T-helper 2 cell (primary cell): Measurements from ENCODE around the gene ZNF79.

ENCODE experiments used
- DNase-seq, 5 experiments: peaks; one replicate each; pipeline versions ENCODE4 v3.0.0 to v3.0.0-alpha.2; 2012 to 2022

ZNF79 gene

DNA sequence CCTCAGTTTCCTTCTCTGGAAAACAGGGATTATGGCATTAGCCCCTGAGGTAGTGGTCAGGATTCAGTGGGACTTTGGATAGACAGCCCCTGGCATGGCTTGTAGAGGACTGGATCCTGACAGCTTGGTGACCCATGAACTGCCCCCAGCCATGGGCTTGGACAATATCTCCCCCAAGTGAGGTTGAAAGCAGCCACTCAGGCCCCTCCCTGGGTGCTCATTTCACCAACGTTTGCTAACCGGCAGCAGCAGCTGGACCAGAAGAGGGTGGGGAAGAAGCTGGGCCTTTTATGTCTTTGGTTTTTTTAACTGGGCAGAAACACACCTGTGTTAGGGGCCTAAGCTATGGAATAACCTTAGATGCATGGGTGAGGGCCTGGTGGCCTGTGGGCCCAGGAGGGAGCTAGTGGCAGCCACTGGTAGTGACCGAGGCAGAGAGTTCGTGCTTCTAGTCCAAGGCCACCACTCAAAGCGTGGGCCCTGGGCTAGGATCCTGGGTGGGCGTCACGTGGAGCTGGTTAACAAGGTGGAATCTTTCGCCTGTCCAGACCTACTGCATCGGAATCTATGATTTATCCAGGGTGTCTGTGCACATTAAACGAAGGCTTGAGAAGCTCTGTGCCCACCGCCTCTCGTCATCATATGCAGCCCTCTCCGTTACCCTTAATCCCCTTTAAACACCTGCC, 25.3 kb upstream of the ZNF79 start:
- DNase-seq, result no peak

DNA sequence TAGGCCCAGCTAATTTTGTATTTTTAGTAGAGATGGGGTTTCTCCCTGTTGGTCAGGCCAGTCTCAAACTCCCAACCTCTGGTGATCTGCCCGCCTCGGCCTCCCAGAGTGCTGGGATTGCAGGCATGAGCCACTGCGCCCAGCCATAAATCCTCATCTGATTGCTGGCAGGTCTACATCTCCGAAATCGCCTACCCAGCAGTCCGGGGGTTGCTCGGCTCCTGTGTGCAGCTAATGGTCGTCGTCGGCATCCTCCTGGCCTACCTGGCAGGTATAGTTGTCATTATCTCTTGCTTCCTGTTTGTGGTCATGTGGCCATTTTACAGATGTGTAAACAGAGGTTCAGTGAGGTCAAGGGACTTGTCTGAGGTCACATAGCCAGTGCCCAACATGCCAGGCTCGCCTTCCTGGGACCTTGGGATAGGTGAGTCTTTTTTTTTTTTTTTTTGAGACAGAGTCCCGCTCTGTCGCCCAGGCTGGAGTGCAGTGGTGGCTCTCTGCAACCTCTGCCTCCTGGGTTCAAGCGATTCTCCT, 24.4 kb upstream of the ZNF79 start:
- DNase-seq, result no peak

DNA sequence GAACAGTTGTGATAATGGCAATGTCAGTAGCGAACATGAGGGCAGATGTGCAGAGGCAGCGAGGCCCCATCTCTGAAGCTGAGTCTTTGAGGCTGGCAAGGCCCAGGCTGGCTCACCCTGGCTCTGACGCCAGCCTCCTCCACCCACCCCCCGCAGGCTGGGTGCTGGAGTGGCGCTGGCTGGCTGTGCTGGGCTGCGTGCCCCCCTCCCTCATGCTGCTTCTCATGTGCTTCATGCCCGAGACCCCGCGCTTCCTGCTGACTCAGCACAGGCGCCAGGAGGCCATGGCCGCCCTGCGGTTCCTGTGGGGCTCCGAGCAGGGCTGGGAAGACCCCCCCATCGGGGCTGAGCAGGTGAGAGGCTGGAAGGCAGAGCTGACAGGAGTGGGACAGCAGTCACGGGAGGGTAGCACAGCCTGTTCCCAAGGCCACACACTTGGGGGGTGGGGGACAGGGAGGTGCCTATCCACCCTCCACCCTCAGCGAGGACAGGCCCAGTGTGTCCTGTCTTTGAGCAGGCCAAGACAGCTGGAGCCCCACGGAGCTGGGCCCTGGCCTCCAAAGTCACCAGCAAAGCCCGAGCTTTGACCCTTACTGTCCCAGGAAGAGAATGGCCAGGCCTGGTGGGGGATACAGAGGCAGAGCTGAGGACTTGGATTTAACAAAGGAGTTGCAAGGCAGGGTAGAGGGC, 21.6 kb upstream of the ZNF79 start:
- no peak for DNase-seq

DNA sequence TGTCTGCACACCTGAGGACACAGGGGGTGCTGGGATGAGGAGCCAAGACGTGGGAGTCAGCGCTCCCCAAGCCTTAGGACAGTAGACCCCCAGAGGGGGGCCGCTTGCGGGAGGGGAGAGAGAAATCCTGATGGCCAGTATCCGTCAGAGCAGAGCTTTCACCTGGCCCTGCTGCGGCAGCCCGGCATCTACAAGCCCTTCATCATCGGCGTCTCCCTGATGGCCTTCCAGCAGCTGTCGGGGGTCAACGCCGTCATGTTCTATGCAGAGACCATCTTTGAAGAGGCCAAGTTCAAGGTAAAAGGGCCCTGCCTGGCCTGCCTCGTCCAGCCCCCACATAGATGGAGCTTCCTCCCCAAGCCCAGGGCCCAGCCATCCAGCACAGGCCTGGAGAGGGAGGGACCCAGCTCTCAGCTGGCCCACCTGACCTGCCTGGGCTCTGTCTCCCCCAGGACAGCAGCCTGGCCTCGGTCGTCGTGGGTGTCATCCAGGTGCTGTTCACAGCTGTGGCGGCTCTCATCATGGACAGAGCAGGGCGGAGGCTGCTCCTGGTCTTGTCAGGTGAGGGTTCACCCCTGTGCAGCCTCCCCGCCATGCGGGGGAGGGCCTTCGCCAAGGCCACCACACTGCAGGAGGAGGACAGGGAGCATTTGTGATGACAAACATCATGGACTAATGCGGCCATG, 20.5 kb upstream of the ZNF79 start:
- DNase-seq, result no peak

DNA sequence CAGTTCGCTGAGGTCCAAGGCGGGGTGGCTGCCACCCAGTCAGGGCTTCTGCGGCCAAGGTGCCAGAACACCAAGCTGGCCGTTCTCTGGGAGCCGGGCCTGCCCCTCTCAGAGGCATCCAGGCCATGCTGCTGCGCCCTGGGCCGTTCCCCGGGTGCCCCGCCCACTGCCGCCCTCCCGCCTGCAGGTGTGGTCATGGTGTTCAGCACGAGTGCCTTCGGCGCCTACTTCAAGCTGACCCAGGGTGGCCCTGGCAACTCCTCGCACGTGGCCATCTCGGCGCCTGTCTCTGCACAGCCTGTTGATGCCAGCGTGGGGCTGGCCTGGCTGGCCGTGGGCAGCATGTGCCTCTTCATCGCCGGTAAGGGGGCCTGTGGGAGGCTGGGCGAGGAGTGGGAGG, 19.6 kb upstream of the ZNF79 start:
- DNase-seq, result no peak

DNA sequence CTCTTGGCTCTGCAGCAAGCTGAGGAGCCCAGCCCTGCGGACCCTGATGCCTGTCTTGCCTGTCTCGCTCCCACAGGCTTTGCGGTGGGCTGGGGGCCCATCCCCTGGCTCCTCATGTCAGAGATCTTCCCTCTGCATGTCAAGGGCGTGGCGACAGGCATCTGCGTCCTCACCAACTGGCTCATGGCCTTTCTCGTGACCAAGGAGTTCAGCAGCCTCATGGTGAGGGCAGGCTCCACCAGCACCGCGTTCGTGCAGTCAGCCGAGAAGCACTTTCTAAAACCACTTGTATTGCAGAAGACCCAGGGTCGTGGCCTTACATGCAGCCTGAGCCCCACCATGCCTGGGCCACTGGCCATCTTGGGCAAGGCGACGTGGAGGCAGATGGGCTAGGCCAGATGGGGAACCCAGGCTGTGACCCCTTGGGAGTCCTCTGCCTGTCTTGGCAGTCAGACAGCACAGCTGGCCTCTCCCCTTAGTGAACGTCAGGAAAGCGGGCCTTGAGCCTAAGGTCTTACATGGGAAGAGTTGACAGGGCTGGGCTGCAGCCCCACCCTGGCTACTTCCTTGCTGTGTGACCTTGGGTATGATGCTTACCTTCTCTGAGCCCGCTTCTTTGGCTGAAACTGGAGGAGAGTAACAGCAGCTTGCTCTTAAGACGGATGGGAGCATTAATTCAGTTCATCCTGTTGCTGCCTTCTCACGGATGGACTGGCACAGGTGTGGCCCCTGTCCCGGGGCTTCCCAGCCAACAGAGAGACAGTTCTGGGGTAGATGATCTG, 18.6 kb upstream of the ZNF79 start:
- no peak for DNase-seq

DNA sequence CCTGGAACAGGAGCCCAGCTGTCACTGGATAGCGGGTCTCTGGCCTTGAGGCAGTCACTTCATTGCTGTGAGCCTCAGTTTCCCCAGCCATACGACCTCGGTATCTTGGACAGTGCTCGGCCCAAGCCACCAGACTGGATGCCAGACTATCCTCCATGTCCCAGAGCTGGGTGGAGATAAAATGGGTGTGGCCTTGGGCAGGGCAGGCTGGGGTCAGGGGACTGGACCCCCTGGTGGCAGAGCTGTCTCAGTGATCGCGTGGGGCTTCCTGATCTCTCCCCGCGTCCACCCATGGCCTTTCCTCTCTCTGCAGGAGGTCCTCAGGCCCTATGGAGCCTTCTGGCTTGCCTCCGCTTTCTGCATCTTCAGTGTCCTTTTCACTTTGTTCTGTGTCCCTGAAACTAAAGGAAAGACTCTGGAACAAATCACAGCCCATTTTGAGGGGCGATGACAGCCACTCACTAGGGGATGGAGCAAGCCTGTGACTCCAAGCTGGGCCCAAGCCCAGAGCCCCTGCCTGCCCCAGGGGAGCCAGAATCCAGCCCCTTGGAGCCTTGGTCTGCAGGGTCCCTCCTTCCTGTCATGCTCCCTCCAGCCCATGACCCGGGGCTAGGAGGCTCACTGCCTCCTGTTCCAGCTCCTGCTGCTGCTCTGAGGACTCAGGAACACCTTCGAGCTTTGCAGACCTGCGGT, 17.2 kb upstream of the ZNF79 start:
- no peak for DNase-seq

DNA sequence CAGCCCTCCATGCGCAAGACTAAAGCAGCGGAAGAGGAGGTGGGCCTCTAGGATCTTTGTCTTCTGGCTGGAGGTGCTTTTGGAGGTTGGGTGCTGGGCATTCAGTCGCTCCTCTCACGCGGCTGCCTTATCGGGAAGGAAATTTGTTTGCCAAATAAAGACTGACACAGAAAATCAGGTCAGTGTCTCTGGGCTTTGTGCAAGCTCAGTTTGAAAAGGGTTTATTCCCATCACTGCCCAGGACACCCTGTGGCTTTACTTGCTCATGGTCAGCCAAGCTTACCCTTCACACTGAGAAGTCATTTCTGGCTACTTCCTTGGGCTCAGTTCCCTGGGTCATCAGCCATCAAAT, 16.7 kb upstream of the ZNF79 start:
- no peak for DNase-seq

DNA sequence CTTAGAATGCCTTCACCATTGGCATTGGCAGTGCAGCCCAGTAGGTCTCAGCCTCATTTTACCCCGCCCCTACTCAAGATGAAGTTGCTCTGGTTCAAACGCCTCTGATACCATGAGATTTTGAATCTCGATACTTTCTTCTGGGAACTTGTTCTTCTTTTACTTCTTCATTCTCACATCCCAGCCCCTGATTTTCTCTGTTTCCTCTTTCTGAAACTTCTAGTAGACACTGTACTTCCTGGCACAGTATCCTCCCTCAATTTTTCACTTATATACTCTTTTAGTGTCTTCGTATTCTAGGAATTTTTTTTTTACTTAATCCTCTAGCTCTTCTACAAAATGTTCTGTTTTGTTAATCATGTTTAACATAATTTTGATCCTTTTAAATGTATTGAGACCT, 13.1 kb upstream of the ZNF79 start:
- no peak for DNase-seq

DNA sequence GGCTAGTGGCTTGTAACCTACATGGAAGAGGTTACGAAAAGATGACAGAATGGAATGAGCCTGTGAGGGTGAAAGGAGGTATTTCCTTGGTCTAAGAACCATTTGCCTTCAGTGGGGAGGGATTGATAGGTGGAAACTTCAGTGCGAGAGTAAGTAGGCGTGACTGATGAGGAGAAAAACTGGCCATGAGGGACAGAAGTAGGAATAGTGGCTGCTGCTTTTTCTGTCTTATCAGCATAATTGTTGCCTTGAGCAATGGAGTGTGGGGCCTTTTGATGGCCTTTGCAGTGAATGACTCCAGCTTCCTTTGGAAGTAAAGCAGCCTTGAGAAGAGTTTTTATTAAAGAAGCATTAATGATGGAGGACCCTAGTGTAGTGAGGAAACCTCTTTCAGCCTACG, 9.0 kb upstream of the ZNF79 start:
- no peak for DNase-seq

DNA sequence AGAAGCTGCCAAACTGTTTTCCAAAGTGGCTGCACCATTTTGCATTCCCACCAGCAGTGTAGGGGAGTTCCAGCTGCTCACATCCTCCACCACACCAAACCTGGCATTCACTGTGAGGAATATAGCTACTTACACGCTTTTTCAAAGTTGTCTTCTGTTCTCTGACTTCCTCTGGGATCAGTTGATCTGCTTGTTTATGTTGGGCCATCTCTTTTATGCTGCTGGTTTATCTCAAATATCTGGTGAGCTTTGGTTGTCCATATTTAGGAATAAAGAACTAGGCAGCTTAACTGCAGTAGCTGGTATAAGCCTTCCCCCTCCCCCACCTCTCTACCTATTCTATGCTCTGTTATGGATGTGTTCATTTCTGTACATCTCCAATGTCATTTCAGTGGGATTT, 8.5 kb upstream of the ZNF79 start:
- DNase-seq, result no peak

DNA sequence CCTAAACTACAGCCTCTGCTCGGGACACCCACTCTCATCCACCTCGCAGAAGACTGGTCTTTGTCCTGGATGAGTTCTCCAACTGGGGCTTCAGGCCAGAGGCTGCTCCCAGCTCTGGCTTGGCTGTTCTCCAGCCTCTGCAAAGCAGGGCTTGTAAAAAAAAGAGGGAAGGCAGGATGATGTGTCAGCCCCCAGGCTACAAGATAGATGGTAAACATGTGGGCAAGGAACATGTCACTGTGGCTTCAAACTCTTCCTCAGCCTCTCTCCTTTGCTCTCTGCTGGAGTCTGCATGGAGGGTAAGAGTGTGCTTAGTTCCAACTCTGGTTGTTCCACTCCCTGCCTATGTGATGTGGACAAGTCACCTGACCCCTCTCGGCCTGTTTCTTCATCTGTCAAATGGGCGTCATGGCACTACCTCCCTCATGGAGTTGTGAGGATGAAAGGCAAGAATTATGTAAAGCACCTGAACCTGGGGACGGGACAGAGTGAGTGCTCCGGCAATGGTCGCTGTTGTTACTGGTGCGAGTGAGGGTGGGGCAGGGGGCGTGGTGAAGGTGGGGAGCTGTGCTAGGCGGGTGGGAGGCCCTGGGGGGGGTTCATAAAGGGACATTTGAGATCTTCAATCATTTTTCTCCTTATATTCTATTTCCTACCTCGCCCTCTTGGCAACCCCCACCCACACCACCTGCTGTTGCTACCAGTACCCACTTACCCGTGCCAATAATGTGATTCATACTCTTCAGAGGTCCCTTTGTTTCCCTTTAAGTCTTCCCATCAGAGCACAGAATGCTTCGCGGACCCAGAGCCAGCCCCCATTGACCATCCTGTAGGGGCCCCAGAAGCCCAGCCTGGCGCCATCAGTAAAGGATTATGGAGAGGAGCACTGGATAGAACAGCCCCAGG, 6.8 kb upstream of the ZNF79 start:
- no peak for DNase-seq

DNA sequence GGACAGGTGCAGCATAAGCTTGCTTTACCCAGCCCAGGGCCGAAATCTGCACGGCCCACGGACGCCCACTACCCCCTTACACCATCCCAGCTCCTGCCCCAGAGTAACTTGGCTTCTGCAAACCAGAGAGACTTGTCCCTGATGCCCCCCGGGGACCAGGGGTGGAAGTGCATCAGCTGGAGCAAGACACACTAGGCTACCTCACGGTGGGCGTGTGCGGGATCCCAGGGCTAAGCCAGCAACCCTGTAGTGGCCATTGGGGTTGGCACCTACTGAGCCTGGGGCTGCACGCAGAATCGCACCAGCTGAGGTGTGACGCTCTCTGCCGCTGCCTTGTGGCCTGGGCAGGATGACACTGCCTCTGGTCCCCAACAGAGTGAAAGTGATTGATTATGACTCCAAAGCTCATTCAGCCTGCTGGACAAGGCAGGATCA, 6.1 kb upstream of the ZNF79 start:
- DNase-seq, result peak in 2 of 5 experiments; percentile 19 to 50

DNA sequence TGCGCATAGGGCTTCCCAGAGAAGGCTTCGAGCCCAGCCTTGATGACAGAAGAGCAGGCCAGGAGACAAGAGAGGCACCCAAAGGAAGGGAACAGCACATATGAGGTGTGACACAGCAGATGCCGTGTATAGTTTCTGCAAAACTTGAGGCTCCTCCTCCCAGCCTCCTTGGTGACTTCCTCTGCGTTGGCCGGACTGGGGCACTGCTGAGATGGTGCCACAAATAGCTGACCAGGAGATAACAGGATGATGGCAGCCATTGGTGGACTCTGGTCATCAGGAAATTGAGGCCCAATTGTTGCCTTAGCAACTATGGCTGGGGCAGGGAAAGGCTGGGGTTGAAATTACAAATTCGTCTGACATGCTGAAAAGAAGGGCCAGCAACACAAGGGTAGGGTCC, 4.8 kb upstream of the ZNF79 start:
- no peak for DNase-seq

DNA sequence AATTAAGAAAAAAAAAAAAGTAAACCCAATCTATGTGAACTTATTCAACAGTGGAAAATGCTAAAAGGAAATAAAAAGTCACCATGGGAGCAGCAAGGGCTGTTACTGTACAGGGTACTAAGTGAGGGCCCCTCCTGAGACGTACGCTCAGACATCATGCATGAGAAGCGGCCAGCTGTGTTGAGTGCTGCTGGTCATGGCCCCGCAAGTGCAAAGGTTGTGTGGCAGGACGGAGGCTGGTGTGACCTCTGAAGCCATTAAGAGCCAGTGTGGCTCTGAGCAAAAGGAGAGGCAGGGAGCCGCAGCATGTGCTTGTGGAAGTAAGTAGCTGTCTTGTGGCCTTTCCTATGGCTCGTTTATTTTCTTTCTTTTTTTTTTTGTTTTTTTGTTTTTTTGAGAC, 3.1 kb upstream of the ZNF79 start:
- DNase-seq, result no peak

DNA sequence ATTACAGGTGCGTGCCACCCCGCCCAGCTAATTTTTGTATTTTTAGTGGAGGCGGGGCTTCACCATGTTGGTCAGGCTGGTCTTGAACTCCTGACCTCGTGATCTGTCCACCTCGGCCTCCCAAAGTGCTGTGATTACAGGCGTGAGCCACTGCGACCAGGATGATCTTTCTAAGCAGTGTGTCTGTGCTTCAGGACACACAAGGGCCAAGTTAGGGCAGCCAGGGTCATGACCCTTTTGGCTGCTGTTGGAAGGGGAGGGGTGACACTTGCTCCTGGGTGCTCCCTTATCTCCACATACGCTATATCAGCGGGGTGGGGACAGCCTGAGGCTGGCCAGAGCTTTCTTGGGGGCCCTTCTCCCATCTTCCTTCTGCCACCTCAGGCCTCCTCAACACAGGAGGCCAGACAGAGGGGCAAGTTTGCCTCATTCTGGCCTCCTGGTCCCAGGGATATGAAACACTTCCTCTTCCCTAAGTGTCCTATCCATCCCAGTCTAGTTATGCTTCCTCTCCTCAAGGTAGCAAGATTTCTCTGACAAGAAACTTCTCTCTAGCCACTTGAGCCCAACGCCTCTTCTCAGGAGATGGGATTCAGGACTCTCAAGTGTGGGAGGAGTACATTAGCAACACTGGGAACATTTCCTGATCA, 1.9 kb upstream of the ZNF79 start:
- no peak for DNase-seq

DNA sequence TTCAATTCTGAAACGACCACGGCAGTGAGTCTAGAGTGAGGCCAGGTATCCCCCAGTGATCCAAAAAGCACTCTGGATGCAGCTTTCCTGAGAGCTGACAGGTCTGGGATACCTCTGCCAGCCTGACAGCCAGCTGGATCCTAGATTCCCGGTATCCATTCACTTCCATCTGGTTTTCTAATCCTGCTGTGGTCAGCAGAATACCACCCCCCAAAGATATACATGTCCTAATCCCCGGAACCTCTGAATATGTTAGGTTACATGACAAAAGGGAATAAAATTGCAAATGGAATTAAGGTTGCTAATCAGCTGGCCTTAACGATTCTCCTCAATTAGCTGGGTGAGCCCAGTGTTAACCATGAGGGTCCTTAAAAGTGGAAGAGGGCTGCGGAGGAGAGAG, 1.4 kb upstream of the ZNF79 start:
- no peak for DNase-seq

DNA sequence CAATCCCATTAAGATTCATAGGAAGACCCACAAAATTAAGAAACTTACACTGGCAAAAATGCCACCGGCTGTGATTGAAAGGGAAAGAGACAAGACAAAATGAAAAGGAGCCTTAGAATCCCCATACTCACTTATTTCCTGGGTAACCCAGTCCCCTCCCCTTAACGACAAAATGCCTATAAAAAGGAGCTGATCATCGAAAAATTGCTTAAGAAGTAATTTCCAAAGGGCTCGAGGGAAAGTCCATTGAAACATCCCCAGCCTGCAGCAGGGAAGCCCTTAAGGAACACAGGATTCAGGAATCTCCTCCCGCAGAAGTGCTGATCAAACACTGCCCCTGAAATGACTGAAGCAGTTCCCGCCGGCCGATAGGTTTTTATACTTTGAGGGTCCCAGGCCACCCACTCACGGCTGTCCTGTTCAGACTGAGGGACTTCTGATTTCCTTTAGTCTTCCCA, 677 bp upstream of the ZNF79 start:
- peak in 1 of 5 experiments; percentile 8 for DNase-seq

DNA sequence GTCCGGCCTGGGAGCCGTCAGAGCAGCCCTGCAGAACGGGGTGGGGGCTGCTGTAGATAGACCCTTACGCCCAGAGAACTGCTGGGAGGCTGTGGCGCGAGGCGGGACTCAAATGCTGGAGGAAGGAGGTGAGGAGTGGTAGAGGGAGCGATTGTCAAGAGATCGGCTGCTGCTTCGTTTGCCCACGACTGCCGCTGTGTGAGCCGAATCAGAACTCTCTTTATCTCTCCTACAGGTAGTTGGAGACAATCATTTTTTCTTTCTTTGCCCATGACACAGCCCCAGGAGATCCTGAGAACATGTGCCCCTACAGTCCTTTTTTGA, 456 bp downstream of the ZNF79 start:
- DNase-seq, result peak in 3 of 5 experiments; percentile 12 to 59 (median 18)

DNA sequence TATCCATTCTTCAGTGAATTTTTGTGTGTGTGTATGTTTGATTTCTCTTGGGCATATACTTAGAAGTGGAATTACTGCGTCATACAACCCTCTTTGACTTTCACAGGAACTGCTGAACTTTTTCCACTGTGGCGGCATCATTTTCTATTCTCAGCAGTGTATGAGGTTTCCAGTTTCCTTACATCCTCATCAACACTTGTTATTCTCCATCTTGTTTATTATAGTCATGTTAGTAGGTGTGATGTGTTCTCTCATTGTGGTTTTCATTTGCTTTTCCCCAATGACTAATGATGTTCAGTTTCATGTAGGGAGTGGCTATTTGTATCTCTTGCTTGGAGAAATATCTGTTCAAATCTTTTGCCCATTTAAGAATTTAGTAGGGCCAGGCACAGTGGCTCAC, 2.6 kb downstream of the ZNF79 start:
- peak in 1 of 5 experiments; percentile 74 for DNase-seq

DNA sequence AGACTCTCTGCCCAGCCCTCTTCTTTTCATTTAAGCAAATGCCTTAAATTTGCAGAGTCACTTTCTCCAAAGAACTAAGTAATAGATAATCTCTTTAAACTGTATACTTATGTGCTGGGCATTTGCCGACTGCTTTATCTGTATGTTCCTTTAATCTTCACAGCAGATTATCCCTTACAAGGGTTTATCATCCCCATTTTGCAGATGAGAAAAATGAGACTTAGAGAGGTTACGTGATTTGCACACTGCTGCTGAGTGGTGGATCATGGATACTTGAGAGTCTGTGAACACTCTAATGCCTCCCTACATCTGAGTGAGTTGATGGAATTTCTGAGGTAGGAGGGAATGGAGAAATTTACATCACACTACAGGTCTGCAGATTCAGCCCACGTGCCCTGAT, 4.2 kb downstream of the ZNF79 start:
- DNase-seq, result no peak
